PC-3 (cell line): ENCODE measurements around the gene ASCL5. TPM values are rescaled to one million over a fixed set of nuclear protein-coding genes. Genes with fewer than 3 reads are reported as not detected.
A peak's percentile ranks its signal among the peaks of the same experiment; 100 is the strongest.

Source experiments
- ATAC-seq: fragments of 200-7000 bp; cut with Tn5 transposase; 2 replicates; pipeline ENCODE4 v1.9.1; 2020; ENCODE audit warnings: mild to moderate bottlenecking, moderate library complexity
- BruUV-seq: library from RNA; stranded (reverse); fragments of 400-500 nt; replicated peaks from 2 replicates; lab custom pipeline; 2021; lab: Mats Ljungman, UMichigan
- CTCF ChIA-PET: fragments of 300-600 bp; sonication (Branson Sonifier 250); formaldehyde crosslinking; loops from one replicate; lab custom pipeline; 2022; ENCODE audit warnings: antibody characterized with exemption; lab: Charles Lee
- POLR2A ChIA-PET: fragments of 300-600 bp; sonication (Branson Sonifier 250); formaldehyde crosslinking; loops from one replicate; lab custom pipeline; 2022; ENCODE audit warnings: antibody characterized with exemption; ENCODE audit not compliant: unreplicated experiment; lab: Charles Lee
- DNase-seq: peaks from one replicate; pipeline ENCODE4 v3.0.0-alpha.2; 2015
- H2AFZ ChIP-seq: fragments of 300-600 bp; sonication (generic); 2 replicates; pipeline ENCODE4 v1.6.0; 2016; ENCODE audit warnings: antibody characterized with exemption, low read length
- H3F3A ChIP-seq: fragments of 300-600 bp; sonication (generic); one replicate; pipeline ENCODE4 v1.6.0; 2017; ENCODE audit warnings: antibody characterized with exemption, low read length, control low read depth, mild to moderate bottlenecking; ENCODE audit not compliant: unreplicated experiment
- H3K27ac ChIP-seq: fragments of 300-600 bp; sonication (generic); 2 replicates; pipeline ENCODE4 v1.5.1; 2016; ENCODE audit warnings: mild to moderate bottlenecking, low read length
- H3K27me3 ChIP-seq: fragments of 300-600 bp; sonication (generic); 2 replicates; pipeline ENCODE4 v1.6.1; 2016; ENCODE audit warnings: low read length, mixed read lengths
- H3K36me3 ChIP-seq: fragments of 300-600 bp; sonication (generic); 2 replicates; pipeline ENCODE4 v1.6.1; 2016; ENCODE audit warnings: low read depth, mixed run types, low read length, mixed read lengths
- H3K4me1 ChIP-seq: fragments of 300-600 bp; sonication (generic); 2 replicates; pipeline ENCODE4 v1.5.1; 2016; ENCODE audit warnings: low read length; ENCODE audit not compliant: insufficient read depth
- H3K4me2 ChIP-seq: fragments of 300-600 bp; sonication (generic); 2 replicates; pipeline ENCODE4 v1.6.0; 2016; ENCODE audit warnings: low read length
- H3K4me3 ChIP-seq: fragments of 300-600 bp; sonication (generic); 2 replicates; pipeline ENCODE4 v1.5.1; 2016; ENCODE audit warnings: mild to moderate bottlenecking, low read length, mixed read lengths
- H3K79me2 ChIP-seq: fragments of 300-600 bp; sonication (generic); 2 replicates; pipeline ENCODE4 v1.6.1; 2017; ENCODE audit warnings: low read length, mixed read lengths
- H3K9ac ChIP-seq: fragments of 300-600 bp; sonication (generic); 2 replicates; pipeline ENCODE4 v1.6.0; 2016; ENCODE audit warnings: mild to moderate bottlenecking, low read length
- H3K9me2 ChIP-seq: fragments of 300-600 bp; sonication (generic); replicated peaks from 2 replicates; pipeline ENCODE4 v1.6.1; 2016; ENCODE audit warnings: mixed run types, low read length, mixed read lengths
- H3K9me3 ChIP-seq: fragments of 300-600 bp; sonication (generic); 2 replicates; pipeline ENCODE4 v1.6.1; 2016; ENCODE audit warnings: low read length, mixed read lengths
- H4K20me1 ChIP-seq: fragments of 300-600 bp; sonication (generic); 2 replicates; pipeline ENCODE4 v1.6.1; 2016; ENCODE audit warnings: low read length, mixed read lengths
- CTCF ChIP-seq: fragments of 300-600 bp; sonication (generic); conservative IDR thresholded peaks from 2 replicates; pipeline ENCODE4 v1.5.1; 2017; ENCODE audit warnings: antibody characterized with exemption, low read depth, mild to moderate bottlenecking, low read length
- EZH2 ChIP-seq: fragments of 300-600 bp; sonication (generic); IDR thresholded peaks from one replicate; pipeline ENCODE4 v1.6.1; 2017; ENCODE audit warnings: antibody characterized with exemption, mild to moderate bottlenecking, low read length; ENCODE audit not compliant: unreplicated experiment
- EZH2phosphoT487 ChIP-seq: fragments of 300-600 bp; sonication (generic); IDR thresholded peaks from 2 replicates; pipeline ENCODE4 v1.6.1; 2018; ENCODE audit warnings: mild to moderate bottlenecking, antibody characterized with exemption, low read length, borderline replicate concordance
- intact Hi-C: fragments of 100-400 bp; cut with micrococcal nuclease; formaldehyde crosslinking; loops from 2 replicates; pipeline ENCODE4 v1.9.0; 2023
- total RNA-seq: library from RNA; depleted of rRNA; stranded (reverse); fragments of >200 nt; gene quantifications from 2 replicates; pipeline ENCODE4 v1.2.3, GENCODE V29; 2014

The ASCL5 gene
- total RNA-seq, 1 experiment from 2014 or later = 3.1 TPM

- no peaks in the 10 kb centered on the region for H3K9me3 ChIP-seq
- no peak overlapping the region for H3K9ac ChIP-seq
- peak overlapping the region; percentile 1; the same call in 1 of the 2 replicates for H3K4me2 ChIP-seq
- no peak for TF ChIP-seq EZH2
- TF ChIP-seq CTCF = no peak
- TF ChIP-seq EZH2phosphoT487 = no peak
- peaks cover 4% of the 10 kb centered on the region for H3F3A ChIP-seq
- ATAC-seq (peak; percentile 96), DNase-seq (peak; percentile 96)
- H3K4me3 ChIP-seq = no peak overlapping the region
- H3K9me2 ChIP-seq = no peaks in the 10 kb centered on the region
- POLR2A ChIA-PET = interaction anchor here (0.5 to 0.6 kb wide), 3 partner anchors 141 to 1191 kb away, joined by 3 to 9 read pairs (median 4); no protein-coding TSS in a partner anchor
- no TSS peak for BruUV-seq
- H3K27me3 ChIP-seq = no peaks in the 10 kb centered on the region
- H3K27ac ChIP-seq = peak overlapping the region; percentile 43
- no peak overlapping the region for H2AFZ ChIP-seq
- H4K20me1 ChIP-seq = peaks cover 4% of the 10 kb centered on the region
- H3K79me2 ChIP-seq = no peaks in the 10 kb centered on the region
- peaks cover 66% of the 10 kb centered on the region; the same call in 1 of the 2 replicates for H3K36me3 ChIP-seq
- intact Hi-C loops = loop anchor here (1.0 kb wide), 1 partner anchor 11 kb away; no protein-coding TSS in a partner anchor
- H3K4me1 ChIP-seq = peaks cover 14% of the 10 kb centered on the region
- CTCF ChIA-PET = interaction anchor here (0.8 to 1.8 kb wide), 8 partner anchors 12 to 209 kb away, joined by 3 to 9 read pairs (median 6); no protein-coding TSS in a partner anchor
Observed at GRCh38 chr1:201137579-201138310, 10.8 kb upstream of the ASCL5 start.

GRCh38 chr1:201137024-201137392 lies 10.0 kb upstream of the ASCL5 start:
- DNase-seq (no peak), ATAC-seq (no peak)
- H3K9me2 ChIP-seq = no peaks in the 10 kb centered on the region
- ChIA-PET POLR2A (no interaction called here), CTCF (interaction anchor here (1.0 to 1.8 kb wide), 5 partner anchors 13 to 93 kb away, joined by 5 to 9 read pairs (median 7); no protein-coding TSS in a partner anchor)
- H3F3A ChIP-seq = peaks cover 4% of the 10 kb centered on the region
- H3K27ac ChIP-seq = peak overlapping the region; percentile 1; the same call in 1 of the 2 replicates
- no peak overlapping the region for H2AFZ ChIP-seq
- no peak overlapping the region for H3K9ac ChIP-seq
- no peaks in the 10 kb centered on the region for H3K27me3 ChIP-seq
- H3K4me2 ChIP-seq = no peak overlapping the region
- H3K36me3 ChIP-seq = peaks cover 59% of the 10 kb centered on the region; the same call in 1 of the 2 replicates
- intact Hi-C loops = loop anchor here (1.0 kb wide), 1 partner anchor 11 kb away; no protein-coding TSS in a partner anchor
- no peak overlapping the region for H3K4me3 ChIP-seq
- no peaks in the 10 kb centered on the region for H3K9me3 ChIP-seq
- no peaks in the 10 kb centered on the region for H3K79me2 ChIP-seq
- H4K20me1 ChIP-seq = peaks cover 4% of the 10 kb centered on the region
- BruUV-seq = no TSS peak
- TF ChIP-seq CTCF (no peak), EZH2phosphoT487 (no peak), EZH2 (no peak)
- peaks cover 14% of the 10 kb centered on the region for H3K4me1 ChIP-seq
